ENCODE data around the gene SOX9.

Gene SOX9

DNA sequence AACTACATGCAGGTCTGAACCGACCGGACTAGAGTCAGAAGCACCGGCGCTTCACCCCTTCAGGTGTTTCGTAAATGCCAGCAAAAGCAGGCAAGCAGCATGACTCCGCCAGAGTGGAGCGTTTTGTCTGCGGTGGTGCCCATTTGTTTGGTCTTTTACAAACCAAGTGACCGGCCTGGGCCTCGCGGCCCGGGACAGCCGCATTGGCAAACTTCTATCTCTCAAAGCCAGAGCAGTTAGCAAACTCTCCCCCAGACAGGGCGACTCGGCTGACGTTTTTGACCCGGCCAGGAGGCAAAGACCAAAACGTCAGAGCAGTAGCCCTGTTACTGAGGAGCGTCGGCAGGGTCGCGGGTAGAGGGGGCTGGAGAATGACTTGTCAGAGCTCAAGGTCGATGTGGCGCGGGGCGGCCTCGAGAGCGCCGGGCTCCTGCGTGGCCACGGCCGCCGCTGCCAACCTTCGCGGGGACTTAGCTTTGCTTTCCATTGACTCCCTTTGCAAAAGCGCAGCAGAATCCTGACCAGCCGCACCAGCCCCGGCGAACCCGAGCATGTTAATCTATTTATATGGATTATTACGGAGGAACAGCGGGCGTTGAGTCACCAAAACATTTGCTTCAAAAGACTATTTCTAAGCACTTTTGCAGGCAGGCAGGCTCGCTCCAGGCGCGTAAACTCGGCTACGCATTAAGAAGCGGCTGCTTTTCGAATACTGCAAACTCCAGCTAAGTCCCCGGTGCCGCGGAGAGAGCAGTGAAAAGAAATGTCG, 763 bp upstream of the SOX9 start:
- POLR2A ChIA-PET, result interaction anchor here (0.6 to 1.8 kb wide), 18 partner anchors 8 to 681 kb away, joined by 3 to 10 read pairs (median 4); no protein-coding TSS in a partner anchor
- DNase-seq (ENCODE audit: extremely low spot score), result peak; percentile 66
- CTCF ChIA-PET, result interaction anchor here (0.6 to 1.1 kb wide), 4 partner anchors 222 to 420 kb away, joined by 3 to 4 read pairs (median 4); no protein-coding TSS in a partner anchor
- TF ChIP-seq ELF4 (IDR thresholded peaks at IDR 0.05) (no peak), L3MBTL2 (conservative IDR thresholded peaks at IDR 0.05) (peak; percentile 70), TARDBP (IDR thresholded peaks at IDR 0.05) (no peak), ZNF384 (IDR thresholded peaks at IDR 0.05) (no peak), FOXK2 (IDR thresholded peaks at IDR 0.05) (no peak), BHLHE40 (IDR thresholded peaks at IDR 0.05; ENCODE audit: borderline replicate concordance) (no peak), SUZ12 (IDR thresholded peaks at IDR 0.05) (no peak), LEF1 (IDR thresholded peaks at IDR 0.05; ENCODE audit: borderline replicate concordance) (no peak)

- peak; percentile 50 for DNase-seq (ENCODE audit: extremely low spot score)
- CTCF ChIA-PET, result interaction anchor here (0.6 to 1.1 kb wide), 8 partner anchors 108 to 419 kb away, joined by 3 to 7 read pairs (median 3); no protein-coding TSS in a partner anchor
- POLR2A ChIA-PET, result interaction anchor here (0.5 to 1.8 kb wide), 18 partner anchors 8 to 683 kb away, joined by 3 to 10 read pairs (median 4); no protein-coding TSS in a partner anchor
- no peak for TF ChIP-seq FOXK2 (IDR thresholded peaks at IDR 0.05)
- peak; percentile 29; the same call in 1 of the 2 replicates for TF ChIP-seq CTBP1 (IDR thresholded peaks at IDR 0.05; ENCODE audit: borderline replicate concordance)
- TF ChIP-seq L3MBTL2 (conservative IDR thresholded peaks at IDR 0.05), result peak; percentile 86
These were observed 567 bp downstream of the SOX9 start for GRCh38 chr17:72121164-72122009.

GRCh38 chr17:72122010-72122764, 1.4 kb downstream of the SOX9 start:
- ChIA-PET CTCF (interaction anchor here (0.7 to 1.0 kb wide), 3 partner anchors 197 to 418 kb away, joined by 3 to 4 read pairs (median 3); no protein-coding TSS in a partner anchor), POLR2A (interaction anchor here (0.5 to 1.8 kb wide), 2 partner anchors 413 to 626 kb away, joined by 3 to 8 read pairs; no protein-coding TSS in a partner anchor)
- TF ChIP-seq SUZ12 (IDR thresholded peaks at IDR 0.05) (no peak), FOXM1 (IDR thresholded peaks at IDR 0.05; ENCODE audit: borderline replicate concordance) (no peak), LEF1 (IDR thresholded peaks at IDR 0.05; ENCODE audit: borderline replicate concordance) (no peak), CTBP1 (IDR thresholded peaks at IDR 0.05; ENCODE audit: borderline replicate concordance) (no peak), NFRKB (IDR thresholded peaks at IDR 0.05) (no peak), ARNT (IDR thresholded peaks at IDR 0.05) (no peak), TARDBP (IDR thresholded peaks at IDR 0.05) (no peak), L3MBTL2 (conservative IDR thresholded peaks at IDR 0.05) (no peak), ELF4 (IDR thresholded peaks at IDR 0.05) (no peak), FOXK2 (IDR thresholded peaks at IDR 0.05) (no peak), BHLHE40 (IDR thresholded peaks at IDR 0.05; ENCODE audit: borderline replicate concordance) (no peak), SP1 (IDR thresholded peaks at IDR 0.05) (no peak), HDGF (IDR thresholded peaks at IDR 0.05; ENCODE audit: borderline replicate concordance) (no peak), ZNF384 (IDR thresholded peaks at IDR 0.05) (no peak), PKNOX1 (IDR thresholded peaks at IDR 0.05) (no peak), FOXA1 (IDR thresholded peaks at IDR 0.05) (no peak)
- peak; percentile 27 for DNase-seq (ENCODE audit: extremely low spot score)

DNA sequence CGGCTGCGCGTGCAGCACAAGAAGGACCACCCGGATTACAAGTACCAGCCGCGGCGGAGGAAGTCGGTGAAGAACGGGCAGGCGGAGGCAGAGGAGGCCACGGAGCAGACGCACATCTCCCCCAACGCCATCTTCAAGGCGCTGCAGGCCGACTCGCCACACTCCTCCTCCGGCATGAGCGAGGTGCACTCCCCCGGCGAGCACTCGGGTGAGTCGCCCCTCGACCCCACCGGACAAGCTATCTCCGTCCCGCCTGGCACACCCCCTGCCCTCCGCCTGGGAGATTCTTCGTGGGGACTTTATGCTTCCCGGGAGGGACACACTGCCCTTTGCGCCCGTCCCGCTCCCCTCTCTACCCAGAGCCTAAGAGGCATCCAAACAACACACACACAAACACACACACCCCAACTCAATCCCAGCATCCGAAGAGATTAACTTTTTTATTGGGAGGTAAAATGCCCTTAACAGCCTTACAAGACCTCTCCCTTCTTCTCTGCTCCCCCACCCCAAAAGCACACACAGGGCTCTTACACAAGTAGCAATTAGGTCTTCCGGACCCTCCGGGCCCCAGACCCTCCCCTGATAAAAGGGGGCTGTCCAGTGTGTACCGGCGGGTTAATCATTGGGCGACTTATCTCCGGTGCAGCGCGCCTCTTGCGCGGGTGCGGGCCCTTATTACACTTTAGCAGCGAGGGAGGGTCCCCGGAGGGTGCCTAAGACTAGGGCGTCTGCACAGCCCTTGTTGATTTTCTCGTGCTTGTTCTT, 2.1 kb downstream of the SOX9 start:
- TF ChIP-seq BHLHE40 (IDR thresholded peaks at IDR 0.05; ENCODE audit: borderline replicate concordance) (no peak), SP1 (IDR thresholded peaks at IDR 0.05) (no peak), ELF4 (IDR thresholded peaks at IDR 0.05) (no peak), L3MBTL2 (conservative IDR thresholded peaks at IDR 0.05) (no peak), FOXA1 (IDR thresholded peaks at IDR 0.05) (no peak), ZNF384 (IDR thresholded peaks at IDR 0.05) (no peak), FOXM1 (IDR thresholded peaks at IDR 0.05; ENCODE audit: borderline replicate concordance) (no peak), LEF1 (IDR thresholded peaks at IDR 0.05; ENCODE audit: borderline replicate concordance) (no peak), PKNOX1 (IDR thresholded peaks at IDR 0.05) (no peak), FOXK2 (IDR thresholded peaks at IDR 0.05) (no peak), ARNT (IDR thresholded peaks at IDR 0.05) (no peak), SUZ12 (IDR thresholded peaks at IDR 0.05) (no peak), TARDBP (IDR thresholded peaks at IDR 0.05) (no peak), CTBP1 (IDR thresholded peaks at IDR 0.05; ENCODE audit: borderline replicate concordance) (no peak), NFRKB (IDR thresholded peaks at IDR 0.05) (no peak), HDGF (IDR thresholded peaks at IDR 0.05; ENCODE audit: borderline replicate concordance) (no peak)
- no peak for DNase-seq (ENCODE audit: extremely low spot score)
- ChIA-PET CTCF (no interaction called here), POLR2A (no interaction called here)
